Activated CD8-positive, alpha-beta memory T cell treated with anti-CD3 and anti-CD28 coated beads, Interleukin-2, amount 50 U/mL, for 1 hour (primary cell): Measurements from ENCODE around the gene SPACA6.
"Not testable (repeated sequence)": the region's sequence is repeated elsewhere in the genome, so short reads cannot be mapped to it uniquely, and the experiment has no call there.

Source experiments
- DNase-seq: peaks from one replicate; pipeline ENCODE4 v3.0.0-alpha.2; 2020; ENCODE audit errors: extremely low read depth

SPACA6 gene

GRCh38 chr19:51693260-51693659 is at the start of gene SPACA6:
SPACA6 (plus strand) TSS chr19:51693330; CDS start chr19:51693527, 197 bp downstream.
- DNase-seq = no peak

GRCh38 chr19:51644636-51645271 is 48.4 kb upstream of the SPACA6 start:
- no peak for DNase-seq

- not testable (repeated sequence) for DNase-seq
Observed at GRCh38 chr19:51646730-51647129, 46.4 kb upstream of the SPACA6 start, which contains the start of gene SIGLEC14. SIGLEC14 (minus strand) TSS chr19:51646825; CDS start chr19:51646759, 66 bp downstream.

- no peak for DNase-seq
Observed at GRCh38 chr19:51647318-51647717, 45.8 kb upstream of the SPACA6 start.

- no peak for DNase-seq
Observed at GRCh38 chr19:51651216-51651846, 41.8 kb upstream of the SPACA6 start.

GRCh38 chr19:51652266-51652665 is 40.9 kb upstream of the SPACA6 start:
- no peak for DNase-seq

- no peak for DNase-seq
Observed at GRCh38 chr19:51653162-51653561, 40.0 kb upstream of the SPACA6 start.

- no peak for DNase-seq
Observed at GRCh38 chr19:51654783-51655182, 38.3 kb upstream of the SPACA6 start.

GRCh38 chr19:51660975-51661600 is 32.0 kb upstream of the SPACA6 start:
- DNase-seq = no peak

GRCh38 chr19:51663650-51664049 is 29.5 kb upstream of the SPACA6 start:
- DNase-seq = no peak

- DNase-seq = no peak
Observed at GRCh38 chr19:51664131-51664530, 29.0 kb upstream of the SPACA6 start.

- no peak for DNase-seq
Observed at GRCh38 chr19:51664997-51665396, 28.1 kb upstream of the SPACA6 start.

GRCh38 chr19:51668216-51668615 is 24.9 kb upstream of the SPACA6 start:
- no peak for DNase-seq

- not testable (repeated sequence) for DNase-seq
Observed at GRCh38 chr19:51675911-51676565, 17.1 kb upstream of the SPACA6 start.

GRCh38 chr19:51676566-51677083 is 16.5 kb upstream of the SPACA6 start:
- DNase-seq = no peak

- no peak for DNase-seq
Observed at GRCh38 chr19:51680474-51680873, 12.7 kb upstream of the SPACA6 start.

GRCh38 chr19:51681286-51681941 is 11.7 kb upstream of the SPACA6 start:
- no peak for DNase-seq

- DNase-seq = no peak
Observed at GRCh38 chr19:51686171-51686570, 7.0 kb upstream of the SPACA6 start.

- no peak for DNase-seq
Observed at GRCh38 chr19:51687791-51688670, 5.1 kb upstream of the SPACA6 start.

- no peak for DNase-seq
Observed at GRCh38 chr19:51688671-51689571, 4.2 kb upstream of the SPACA6 start.
